Astrocyte of the hippocampus (primary cell): ENCODE measurements around the gene EIF5B.

Experiments
- DNase-seq: peaks from one replicate; pipeline ENCODE4 v3.0.0; 2011; ENCODE audit warnings: low read depth, low spot score

Gene EIF5B

DNA sequence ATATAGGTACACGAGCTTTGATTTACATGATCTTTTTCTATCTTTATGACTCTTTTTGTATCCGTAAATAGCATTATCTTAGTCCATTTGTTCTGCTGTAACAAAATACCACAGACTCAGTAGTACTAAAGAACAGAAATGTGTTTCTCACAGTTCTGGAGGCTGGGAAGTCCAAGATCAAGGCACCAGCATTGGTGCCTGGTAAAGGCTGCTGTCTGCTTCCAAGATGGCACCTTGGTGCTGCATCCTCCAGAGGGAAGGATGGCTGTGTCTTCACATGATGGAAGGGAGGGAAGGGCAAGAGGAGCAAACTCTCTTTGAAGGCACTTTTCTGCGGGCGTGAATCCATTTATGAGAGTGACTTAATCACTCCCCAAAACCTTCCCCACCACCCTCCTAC, 36.0 kb downstream of the EIF5B start:
- no peak for DNase-seq

DNA sequence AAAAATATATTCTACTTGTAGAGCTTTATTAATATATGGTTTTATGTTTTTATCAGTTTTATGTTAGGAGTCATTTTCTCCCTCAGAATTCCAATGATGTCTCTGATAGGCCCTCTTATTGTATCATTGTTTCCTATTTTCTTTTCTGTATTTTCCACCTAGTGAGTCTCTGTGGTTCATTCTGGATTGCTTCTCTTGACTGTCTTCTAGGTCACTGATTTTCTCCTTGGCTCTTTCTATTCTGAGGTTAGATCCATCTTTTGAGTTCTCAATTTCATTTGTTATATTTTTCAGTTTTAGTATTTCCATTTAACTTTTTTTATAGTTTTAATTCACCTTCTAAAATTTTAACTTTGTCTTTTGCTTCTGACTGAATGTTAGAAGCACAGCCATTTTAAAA, 37.6 kb downstream of the EIF5B start:
- DNase-seq = no peak

- no peak for DNase-seq
Observed at GRCh38 chr2:99376254-99376864, 39.2 kb downstream of the EIF5B start.

DNA sequence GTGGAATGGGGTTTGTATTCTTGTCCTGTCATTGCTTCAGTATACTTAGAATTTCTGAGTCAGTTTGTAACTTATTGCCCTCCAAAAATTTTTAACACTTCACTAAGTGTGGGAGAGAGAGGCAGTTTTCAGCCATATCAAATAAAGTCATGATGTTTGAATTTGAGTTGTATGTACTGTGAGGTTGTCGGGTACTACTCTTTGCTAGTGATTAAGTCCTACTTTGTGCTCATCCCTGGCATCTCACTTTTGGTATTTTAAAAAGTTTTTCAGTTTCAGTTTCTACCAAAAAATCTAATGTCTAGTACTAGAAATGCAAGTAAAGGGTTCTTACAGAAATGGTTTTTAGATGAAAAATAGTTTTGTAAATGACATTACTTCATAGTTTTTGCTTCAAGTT, 40.7 kb downstream of the EIF5B start:
- DNase-seq = no peak

DNA sequence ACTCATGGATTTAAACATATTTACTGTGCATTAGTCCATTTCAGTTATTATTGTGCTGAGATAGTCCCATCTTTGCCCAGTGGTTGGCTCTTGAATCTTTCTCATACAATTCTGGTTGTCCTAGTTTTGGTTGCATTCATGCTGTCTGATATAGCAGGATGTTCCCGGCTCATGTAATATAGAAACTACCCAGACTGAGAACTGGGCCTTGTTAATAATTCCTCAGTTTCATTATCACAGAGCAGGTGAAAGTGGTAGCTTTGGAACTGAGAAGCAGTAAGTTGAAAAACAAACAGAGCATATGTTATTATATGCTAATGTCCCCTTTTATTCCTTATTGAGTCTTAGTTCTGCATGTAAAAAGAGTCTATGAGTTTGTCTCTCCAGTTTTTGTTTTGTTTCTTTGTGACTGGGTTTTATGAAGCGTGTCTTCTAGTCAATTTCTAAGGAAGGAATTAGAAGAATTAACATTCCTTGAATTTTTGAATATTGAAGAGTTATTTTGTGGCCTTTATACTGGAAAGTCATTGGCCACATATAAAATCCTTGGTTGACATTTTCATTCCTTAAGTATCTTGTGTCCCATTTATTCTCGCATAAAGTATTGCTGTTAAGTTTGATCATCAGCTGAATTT, 43.3 kb downstream of the EIF5B start:
- DNase-seq = peak; percentile 60

- DNase-seq = no peak
Observed at GRCh38 chr2:99382143-99382542, 45.0 kb downstream of the EIF5B start.

DNA sequence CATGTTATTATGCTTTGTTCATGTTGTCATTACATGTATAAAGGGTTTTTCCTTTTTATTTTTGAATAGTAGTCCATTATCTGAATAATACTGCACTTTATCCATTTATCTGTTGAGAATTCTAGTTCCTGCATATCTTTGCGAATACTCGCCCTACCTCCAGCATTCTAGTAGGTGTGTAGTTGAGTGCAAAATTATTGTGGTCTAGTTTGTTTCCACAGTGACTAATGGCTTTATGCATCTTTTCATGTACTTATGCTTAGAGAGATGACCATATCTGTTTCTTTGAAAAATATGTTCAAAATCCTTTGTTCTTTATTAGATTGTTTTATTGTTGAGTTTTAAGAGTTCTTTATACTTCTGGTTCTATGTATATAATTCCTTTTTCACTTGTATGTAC, 48.8 kb downstream of the EIF5B start:
- peak; percentile 52 for DNase-seq

DNA sequence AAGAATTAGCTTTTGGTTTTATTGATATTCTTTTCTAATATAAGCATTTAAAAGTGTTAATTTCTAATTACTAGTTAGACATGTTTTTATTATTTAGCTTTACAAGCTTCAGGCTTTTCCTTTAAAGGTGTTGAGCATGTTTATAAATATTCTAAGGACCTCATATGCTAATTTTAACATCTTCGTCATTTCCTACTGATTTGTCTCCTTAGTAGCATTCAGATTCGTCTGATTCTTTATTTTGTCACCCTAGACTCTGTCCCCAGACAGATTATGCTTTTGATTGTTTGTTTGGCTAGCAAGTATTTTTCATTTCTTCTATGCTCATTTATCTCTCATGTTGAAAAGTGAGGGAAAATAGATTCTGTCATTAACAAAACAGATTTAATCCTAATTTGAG, 51.7 kb downstream of the EIF5B start:
- no peak for DNase-seq

DNA sequence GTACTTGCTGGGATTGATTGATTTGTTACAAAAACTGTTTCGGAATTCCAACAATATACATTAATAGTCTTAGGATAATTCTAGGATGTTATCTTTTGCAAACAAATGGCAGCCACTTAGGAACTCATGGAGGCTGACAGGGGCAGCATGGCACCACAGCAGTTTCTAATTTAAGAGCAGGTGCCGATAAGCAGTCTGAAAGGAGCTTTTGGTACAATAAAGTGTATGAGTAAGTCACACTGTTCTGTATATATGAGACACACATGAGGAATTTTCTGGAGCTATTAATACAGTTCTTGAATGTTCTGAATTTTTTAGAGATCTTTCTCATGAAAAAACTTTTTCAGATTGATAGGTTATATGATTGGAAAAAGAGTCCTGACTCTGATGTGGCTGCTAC, 52.2 kb downstream of the EIF5B start:
- no peak for DNase-seq

DNA sequence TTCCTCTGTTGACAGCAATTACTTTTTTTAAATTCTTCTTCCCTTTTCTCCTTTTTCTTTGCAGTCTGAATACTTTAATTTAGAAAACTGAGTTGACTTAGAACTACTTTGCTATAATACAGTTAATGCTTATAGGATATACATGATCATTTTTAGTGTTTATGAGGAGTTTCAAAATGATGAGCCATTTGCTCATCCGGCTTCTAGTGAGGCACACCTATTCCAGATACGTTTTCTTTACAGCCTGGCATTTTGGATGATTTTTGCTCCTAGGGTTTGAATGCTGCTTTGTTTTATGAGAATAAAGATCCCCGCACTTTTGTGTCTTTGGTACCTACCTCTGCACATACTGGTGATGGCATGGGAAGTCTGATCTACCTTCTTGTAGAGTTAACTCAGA, 52.8 kb downstream of the EIF5B start:
- DNase-seq = no peak

DNA sequence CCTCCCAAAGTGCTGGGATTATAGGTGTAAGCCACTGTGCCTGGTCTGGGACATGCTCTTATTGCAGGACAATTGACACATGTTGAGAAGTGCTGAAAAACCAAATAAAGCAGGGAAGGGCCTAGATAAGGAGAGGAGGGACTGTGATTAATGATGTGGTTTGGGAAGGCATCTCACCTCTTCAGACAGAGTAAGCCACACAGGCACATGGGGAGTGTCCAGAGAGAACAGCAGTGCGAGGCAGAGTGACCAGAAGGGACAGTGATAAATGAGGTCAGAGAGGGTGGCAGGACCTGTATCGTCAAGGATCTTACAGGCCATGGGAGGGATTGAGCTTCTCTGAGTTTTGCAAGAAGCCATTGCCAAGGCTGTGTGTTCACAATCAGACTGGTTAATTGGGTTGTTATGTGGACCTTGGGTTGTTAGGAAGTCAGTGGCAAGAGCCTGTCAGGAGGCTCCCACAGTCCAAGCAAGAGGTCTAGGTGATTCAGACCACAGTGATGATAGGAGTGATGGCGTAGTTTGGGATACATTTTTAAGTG, 58.5 kb downstream of the EIF5B start:
- peak; percentile 19 for DNase-seq

GRCh38 chr2:99397266-99397920, 60.2 kb downstream of the EIF5B start:
- DNase-seq = no peak

- no peak for DNase-seq
Observed at GRCh38 chr2:99398303-99398702, 61.1 kb downstream of the EIF5B start.

DNA sequence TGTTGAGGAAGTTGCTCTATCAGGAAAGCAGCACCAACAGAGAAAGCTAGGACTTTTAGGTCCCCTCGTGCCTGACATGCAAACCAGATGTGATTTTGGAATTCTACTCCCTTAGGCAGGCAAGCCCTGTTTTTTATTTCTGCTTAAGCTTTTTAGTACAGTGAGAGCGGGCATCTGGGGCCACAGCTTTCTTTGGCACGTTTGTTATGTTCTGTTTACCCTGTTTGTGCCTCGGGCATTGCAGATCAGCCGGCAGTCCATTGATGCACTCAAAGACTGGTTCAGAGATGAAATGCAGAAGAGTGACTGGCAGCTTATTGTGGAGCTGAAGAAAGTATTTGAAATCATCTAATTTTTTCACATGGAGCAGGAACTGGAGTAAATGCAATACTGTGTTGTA, 61.9 kb downstream of the EIF5B start:
- no peak for DNase-seq

- DNase-seq = no peak
Observed at GRCh38 chr2:99399795-99400194, 62.6 kb downstream of the EIF5B start.

GRCh38 chr2:99401841-99402240, 64.7 kb downstream of the EIF5B start:
- no peak for DNase-seq

DNA sequence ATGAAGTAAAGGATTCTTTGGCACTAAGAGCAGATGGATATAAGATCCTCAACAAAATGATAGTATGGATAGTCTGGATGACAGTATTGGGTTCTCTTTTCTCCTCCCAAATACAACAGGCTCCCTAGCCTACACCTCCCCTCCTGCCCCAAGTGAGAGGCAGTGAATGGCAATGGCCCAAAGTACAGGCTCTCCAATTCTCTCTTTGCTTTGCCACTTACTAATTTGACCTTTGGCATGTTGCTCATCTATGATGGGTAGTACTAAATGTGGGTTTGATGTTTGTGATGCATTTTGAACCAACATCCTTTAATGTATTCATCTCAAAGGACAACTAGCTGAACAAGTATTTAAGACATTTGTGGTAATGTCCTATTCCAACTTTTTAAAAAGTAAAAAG, 65.9 kb downstream of the EIF5B start:
- no peak for DNase-seq

DNA sequence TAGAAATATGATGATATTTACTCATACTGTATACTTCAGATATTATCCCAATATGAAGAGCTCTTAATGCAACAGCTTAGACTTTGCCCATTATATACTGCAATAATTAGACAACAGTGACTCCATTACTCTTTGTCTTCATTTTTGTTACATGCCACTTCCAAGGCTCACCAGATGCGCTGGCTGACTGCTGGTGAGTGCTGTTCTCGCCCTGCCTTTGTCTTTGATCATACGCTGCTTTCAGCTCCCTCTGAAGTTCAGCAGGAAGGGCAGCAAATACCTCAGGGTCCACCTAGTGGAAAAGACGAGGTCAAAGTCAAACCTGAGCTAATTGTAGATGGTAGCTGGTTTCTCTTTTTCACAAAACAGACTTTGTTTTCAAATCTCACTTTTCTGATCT, 66.3 kb downstream of the EIF5B start:
- peak; percentile 64 for DNase-seq

DNA sequence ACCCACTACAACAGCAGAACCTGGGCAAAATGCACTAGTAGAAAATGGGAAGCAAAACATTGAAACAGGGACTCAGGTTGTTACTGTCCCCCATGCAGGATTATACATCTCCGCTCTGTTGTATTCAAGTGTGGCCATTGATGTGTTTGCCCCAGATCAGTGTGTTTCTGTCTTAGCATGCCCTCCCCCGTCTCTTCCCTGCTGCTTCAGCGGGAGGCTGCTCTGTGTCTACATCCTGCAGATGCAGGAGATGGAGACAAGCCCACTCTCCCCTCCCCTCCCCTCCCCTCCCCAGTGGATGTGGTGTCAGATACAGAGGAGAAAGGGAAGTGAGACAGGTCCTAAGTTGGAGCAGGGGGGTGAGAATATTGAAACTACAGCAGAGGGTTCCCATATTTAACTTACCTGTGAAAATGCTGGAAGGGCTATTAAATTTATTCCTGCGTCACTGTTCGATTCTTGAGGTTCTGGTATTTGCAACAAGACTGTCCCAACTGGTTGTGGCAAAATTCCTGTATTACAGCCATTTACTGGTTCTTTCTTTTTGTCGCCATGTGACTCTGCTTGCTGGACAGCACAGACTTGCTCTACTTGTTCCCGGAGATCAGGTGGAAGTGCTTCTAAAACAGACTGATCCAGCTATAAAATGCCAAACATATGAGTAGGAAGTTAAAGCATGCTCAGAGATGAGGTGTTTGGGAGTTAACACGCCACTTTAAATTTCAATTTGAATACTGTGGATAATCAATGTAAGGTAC, 67.0 kb downstream of the EIF5B start:
- no peak for DNase-seq

DNA sequence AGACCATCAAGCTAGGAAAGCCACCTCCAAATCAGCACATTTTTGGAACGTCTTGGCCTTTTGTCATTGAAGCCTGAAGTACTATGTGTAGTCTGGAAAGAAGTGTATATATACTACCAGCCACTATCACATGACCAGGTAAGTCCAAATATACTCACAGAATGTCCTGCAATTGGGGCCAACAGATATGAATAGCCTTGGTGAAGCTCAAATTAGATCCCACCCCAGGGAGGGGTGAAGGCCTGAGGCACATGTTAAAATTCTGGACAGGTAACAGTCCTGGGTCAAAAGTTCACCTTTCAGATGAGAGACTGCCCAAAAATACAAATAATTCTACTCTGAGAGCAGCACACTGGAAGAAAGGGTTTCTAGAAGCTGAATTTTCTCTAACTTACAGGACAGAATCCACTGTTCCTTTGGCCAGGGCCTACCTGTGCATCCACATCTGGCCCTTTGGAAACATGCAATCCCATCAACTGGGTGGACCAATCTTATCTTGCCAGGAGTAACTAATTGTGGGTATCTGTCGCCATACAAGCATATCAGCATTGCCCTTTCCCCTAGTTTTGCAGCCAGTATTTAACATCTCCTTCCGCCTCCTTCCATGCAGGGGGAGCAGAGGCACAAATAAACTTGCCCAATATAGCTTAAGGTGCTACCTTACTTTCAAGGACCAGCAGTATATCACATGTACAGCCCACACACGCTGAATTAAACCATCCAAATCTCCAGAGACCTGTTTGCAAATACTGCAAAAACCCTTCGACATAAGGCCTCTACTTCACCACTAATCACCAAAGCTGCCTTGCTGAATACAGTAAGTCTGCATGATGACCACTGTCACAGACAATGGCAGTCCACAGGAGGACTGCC, 67.8 kb downstream of the EIF5B start:
- DNase-seq = no peak

- DNase-seq = no peak
Observed at GRCh38 chr2:99406137-99406536, 68.9 kb downstream of the EIF5B start.
